ENCODE results near the gene ZBTB9.

Gene ZBTB9, protein sequence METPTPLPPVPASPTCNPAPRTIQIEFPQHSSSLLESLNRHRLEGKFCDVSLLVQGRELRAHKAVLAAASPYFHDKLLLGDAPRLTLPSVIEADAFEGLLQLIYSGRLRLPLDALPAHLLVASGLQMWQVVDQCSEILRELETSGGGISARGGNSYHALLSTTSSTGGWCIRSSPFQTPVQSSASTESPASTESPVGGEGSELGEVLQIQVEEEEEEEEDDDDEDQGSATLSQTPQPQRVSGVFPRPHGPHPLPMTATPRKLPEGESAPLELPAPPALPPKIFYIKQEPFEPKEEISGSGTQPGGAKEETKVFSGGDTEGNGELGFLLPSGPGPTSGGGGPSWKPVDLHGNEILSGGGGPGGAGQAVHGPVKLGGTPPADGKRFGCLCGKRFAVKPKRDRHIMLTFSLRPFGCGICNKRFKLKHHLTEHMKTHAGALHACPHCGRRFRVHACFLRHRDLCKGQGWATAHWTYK

DNA sequence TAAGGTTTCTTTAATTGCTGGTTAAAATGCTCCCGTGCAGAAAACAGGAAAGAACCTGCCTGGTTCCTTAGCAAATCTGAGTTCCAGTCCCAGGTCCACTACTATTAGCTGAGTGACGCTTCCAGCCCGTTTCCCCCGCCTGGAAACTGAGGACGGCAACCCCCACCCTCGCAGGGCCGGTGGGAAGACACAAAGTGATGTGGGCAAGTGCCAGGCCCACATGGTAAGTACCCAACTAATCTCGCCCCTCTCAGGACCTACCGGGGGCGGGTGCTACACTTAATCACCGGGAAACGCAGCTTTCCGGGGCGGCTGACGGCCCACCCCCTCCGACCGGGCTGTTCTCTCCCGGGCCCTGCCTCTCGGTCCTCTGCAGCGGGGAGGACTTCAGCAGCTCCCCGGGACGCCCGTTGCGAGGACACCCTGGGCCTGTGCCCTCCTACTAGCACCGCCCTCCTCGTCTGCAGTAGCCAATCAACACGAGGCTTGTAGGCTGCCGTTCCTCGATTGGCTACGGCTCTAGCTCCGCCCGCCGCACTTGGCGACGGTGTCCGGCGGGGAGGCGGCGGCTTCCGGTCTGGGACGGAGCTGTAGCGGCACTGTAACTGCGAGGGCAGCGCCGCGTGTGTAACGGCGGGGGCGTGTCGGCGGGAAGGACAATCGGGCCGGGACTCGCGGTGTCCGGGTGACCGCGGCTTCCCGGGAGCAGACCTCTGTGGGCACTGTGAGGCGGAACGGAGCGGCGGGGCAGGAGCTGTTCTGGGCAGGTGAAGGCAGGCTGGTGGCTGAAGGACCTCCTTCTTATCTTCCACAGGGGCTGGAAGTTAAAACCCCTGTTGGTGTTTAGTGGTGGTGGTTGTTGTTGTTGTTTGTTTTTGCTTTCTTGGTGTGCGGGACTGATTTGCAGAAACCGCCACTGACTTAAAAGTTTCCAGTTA, at the start of gene ZBTB9:
Gene ZBTB9 (plus strand): TSS at position 568 of the 938 bp plus-strand sequence. CDS start 525 bp downstream, outside the sequence.
- in situ Hi-C loops (cut with MboI; ENCODE audit: low sequenced_read_pairs), result no loop called here

DNA sequence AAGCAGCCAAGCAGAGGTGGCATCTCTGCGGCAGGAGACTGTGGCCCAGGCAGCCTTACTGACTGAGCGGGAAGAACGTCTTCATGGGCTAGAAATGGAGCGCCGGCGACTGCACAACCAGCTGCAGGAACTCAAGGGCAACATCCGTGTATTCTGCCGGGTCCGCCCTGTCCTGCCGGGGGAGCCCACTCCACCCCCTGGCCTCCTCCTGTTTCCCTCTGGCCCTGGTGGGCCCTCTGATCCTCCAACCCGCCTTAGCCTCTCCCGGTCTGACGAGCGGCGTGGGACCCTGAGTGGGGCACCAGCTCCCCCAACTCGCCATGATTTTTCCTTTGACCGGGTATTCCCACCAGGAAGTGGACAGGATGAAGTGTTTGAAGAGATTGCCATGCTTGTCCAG, 49.5 kb upstream of the ZBTB9 start:
- in situ Hi-C loops (cut with MboI; ENCODE audit: low sequenced_read_pairs), result no loop called here

DNA sequence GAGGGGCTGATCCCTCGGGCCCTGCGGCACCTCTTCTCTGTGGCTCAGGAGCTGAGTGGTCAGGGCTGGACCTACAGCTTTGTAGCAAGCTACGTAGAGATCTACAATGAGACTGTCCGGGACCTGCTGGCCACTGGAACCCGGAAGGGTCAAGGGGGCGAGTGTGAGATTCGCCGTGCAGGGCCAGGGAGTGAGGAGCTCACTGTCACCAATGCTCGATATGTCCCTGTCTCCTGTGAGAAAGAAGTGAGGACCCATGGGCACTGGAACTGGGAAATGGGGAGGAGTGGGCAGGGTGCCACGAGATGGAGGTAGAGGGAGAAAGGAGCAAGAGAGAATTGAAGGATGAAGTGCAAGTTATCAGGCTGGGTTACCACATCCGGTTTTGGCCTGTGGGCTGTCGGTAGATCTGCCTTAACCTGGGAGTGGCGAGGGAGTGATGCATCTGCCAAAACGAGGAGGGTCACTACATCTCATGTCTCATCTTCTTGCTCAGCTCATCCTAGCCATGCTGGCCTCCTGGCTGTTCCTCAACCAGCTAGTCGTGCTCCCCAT, 48.9 kb upstream of the ZBTB9 start:
- in situ Hi-C loops (cut with MboI; ENCODE audit: low sequenced_read_pairs), result no loop called here

DNA sequence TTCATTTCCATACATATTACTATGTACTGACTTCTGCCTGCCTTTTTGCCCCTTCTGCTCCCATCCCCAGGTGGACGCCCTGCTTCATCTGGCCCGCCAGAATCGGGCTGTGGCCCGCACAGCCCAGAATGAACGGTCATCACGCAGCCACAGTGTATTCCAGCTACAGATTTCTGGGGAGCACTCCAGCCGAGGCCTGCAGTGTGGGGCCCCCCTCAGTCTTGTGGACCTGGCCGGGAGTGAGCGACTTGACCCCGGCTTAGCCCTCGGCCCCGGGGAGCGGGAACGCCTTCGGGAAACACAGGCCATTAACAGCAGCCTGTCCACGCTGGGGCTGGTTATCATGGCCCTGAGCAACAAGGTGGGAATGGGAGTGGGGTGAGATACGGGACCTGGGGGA, 48.2 kb upstream of the ZBTB9 start:
- in situ Hi-C loops (cut with MboI; ENCODE audit: low sequenced_read_pairs), result no loop called here

DNA sequence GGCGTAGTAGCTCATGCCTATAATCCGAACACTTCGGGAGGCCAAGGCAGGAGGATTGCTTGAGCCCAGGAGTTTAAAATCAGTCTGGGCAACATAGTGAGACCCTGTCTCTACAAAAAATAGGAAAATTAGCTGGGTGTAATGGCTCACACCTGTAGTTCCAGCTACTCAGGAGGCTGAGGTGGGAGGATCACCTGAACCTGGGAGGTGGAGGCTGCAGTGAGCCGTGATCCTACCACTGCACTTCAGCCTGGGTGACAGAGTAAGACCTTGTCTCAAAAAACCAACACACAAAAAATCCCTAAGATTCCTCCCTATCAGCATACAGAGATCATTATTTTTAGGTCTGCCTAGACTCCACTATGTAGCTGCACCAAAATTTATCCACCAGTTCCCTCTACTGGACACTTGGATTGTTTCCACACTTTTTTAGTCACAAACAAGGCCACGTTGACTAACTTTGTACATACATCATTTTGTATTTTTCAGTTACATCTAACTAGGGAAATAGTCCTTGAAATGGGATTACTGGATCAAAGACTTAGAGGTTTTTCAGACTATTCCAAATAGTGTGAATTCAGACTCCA, 47.2 kb upstream of the ZBTB9 start:
- in situ Hi-C loops (cut with MboI; ENCODE audit: low sequenced_read_pairs), result no loop called here

DNA sequence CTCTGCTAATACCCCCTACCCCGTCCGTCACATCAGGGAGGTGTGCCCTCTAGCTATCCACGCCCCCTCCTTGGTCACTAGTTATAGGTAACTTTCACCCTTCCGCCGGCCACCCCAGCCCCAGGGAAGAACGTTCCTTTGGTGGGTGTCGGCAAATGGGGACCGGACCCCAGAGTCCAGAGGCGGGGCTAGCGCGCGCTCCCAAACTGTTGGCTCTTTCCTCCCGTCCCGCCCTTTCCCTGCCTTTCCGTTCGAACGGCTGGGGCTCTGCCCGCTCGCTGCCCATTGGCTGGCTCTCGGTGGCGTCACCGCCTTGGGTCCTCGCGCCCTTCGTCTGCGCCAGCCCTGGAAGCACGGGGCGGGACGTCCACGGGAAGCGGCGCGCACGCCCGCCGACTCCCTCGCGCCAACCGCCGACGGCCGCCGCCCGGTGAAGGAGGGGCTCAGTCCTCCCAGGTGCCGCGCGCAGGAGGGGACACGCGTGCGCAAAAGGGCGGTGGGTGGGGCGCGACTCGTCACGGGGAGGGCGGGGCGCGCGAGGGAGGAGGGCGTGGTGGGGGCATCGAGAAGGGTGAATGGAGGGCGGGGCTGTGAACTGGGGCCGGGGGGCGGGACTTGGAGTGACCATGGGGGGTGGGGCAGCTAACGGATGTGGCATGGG, 44.2 kb upstream of the ZBTB9 start:
- in situ Hi-C loops (cut with MboI; ENCODE audit: low sequenced_read_pairs), result no loop called here

DNA sequence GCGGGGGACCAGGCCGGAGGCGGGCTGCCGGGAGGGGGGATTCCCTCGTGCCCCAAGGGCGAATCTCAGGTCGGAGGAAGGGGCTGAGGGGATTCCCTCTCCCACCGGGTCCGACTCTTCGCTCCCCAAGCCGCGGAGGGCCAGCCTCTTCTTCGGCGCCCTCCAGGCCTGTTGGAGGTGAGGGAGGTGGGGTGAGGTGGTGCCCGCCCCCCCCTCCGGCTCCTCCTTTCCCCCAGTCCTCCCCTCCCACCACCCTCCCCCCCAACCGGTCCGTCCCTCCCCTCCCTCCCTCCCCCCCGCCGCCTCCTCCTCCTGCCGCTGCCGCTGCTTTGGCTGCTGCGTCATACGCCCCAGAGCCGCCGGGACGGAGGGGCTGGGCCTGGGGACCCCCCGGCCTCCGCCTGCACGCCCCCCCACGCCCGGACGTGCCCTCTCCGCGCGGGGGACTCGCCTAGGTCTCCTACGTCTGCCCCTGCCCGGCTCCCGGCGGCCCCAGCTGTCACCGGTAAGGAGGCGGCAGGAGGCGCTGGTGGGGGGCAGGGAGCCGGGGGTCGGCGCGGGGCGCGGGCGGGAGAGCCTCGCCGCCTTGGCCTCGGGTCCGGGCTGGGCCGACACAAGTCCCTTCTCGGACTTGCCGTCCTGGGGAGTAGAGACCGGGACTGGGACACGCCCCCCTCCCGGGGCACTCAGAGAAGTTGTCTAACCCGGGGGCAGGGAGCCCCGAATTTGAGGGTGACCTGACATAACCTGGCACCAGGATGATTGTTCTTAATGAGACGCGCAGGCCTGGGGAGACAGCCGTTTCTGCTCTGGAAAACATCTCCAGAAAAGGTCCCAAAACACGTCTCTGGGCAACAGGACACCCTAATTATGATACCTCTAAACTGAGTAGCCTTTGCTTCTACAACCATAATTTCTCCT, 43.4 kb upstream of the ZBTB9 start, which contains the start of gene PHF1:
Gene PHF1 (plus strand): TSS at position 304 of the 921 bp plus-strand sequence. CDS start 1,250 bp downstream, outside the sequence.
- in situ Hi-C loops (cut with MboI; ENCODE audit: low sequenced_read_pairs), result no loop called here

DNA sequence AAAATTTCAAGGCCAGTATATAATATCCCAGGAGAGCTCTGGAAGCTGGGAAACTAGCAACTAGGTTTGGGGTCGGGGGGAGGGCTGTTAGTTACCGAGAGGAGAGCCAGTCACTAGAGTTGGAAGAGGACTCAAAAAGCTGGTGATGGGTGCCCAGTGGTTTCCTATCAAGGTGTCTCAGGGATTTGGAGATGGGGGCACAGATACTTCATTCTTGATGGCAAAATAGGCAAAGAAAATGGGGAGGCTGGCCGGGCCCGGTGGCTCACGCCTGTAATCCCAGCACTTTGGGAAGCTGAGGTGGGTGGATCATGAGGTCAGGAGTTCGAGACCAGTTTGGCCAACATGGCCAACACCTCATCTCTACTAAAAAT, 42.8 kb upstream of the ZBTB9 start:
- in situ Hi-C loops (cut with MboI; ENCODE audit: low sequenced_read_pairs), result no loop called here

DNA sequence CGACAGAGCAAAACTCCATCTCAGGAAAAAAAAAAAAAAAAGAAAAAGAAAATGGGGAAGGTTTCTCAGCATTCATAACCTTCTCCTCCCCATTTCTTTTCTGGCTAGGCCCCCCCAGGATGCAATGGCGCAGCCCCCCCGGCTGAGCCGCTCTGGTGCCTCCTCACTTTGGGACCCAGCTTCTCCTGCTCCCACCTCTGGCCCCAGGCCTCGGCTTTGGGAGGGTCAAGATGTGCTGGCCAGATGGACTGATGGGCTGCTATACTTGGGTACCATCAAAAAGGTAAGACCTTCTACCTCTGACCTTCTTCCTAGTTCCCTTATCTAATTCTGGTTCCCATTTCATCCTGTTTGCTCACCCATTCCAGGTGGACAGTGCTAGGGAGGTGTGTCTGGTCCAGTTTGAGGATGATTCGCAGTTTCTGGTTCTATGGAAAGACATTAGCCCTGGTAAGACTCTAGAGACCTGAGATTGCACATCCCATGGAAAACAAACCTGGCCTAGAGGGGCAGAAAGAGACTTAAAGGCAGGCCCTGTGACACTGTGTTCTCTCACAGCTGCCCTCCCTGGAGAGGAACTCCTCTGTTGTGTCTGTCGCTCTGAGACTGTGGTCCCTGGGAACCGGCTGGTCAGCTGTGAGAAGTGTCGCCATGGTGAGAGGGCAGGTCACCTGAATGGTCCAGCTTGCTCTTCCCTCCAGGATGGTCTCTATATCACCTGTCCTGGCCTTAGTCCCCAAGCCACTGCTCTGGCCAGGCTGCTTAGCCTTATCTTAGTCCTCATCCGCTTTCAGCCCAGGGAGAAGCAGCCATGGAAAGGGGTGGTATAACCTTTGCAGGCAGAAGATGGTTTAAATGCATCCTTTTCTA, 42.0 kb upstream of the ZBTB9 start:
- in situ Hi-C loops (cut with MboI; ENCODE audit: low sequenced_read_pairs), result no loop called here

DNA sequence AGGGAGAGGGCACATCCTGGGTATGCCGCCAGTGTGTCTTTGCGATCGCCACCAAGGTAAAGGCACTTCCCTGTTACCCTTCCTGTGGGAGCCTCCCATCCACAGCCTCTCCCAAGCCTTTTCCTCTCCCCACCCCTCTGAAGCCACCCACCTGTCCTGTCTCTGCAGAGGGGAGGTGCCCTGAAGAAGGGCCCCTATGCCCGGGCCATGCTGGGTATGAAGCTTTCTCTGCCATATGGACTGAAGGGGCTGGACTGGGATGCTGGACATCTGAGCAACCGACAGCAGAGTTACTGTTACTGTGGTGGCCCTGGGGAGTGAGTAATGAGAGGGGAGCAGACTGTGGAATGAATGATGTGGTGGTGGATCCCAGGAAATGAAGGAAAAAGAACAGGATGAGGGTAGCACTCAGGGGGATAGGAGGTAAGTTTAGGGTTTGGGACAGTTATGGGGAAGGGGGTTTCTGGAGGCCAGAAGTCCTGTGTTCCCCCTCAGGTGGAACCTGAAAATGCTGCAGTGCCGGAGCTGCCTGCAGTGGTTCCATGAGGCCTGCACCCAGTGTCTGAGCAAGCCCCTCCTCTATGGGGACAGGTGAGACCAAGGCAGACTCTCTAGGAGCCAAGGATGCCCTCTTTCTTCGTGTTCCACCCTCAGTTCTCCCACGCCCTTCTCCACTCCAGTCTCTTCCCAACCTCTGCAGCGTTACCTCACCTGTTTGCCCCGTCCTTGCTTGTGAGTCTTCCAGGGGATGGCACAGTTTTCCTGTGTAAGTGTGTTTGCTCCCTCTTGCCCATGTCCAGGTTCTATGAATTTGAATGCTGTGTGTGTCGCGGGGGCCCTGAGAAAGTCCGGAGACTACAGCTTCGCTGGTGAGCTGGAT, 40.9 kb upstream of the ZBTB9 start:
- in situ Hi-C loops (cut with MboI; ENCODE audit: low sequenced_read_pairs), result no loop called here

DNA sequence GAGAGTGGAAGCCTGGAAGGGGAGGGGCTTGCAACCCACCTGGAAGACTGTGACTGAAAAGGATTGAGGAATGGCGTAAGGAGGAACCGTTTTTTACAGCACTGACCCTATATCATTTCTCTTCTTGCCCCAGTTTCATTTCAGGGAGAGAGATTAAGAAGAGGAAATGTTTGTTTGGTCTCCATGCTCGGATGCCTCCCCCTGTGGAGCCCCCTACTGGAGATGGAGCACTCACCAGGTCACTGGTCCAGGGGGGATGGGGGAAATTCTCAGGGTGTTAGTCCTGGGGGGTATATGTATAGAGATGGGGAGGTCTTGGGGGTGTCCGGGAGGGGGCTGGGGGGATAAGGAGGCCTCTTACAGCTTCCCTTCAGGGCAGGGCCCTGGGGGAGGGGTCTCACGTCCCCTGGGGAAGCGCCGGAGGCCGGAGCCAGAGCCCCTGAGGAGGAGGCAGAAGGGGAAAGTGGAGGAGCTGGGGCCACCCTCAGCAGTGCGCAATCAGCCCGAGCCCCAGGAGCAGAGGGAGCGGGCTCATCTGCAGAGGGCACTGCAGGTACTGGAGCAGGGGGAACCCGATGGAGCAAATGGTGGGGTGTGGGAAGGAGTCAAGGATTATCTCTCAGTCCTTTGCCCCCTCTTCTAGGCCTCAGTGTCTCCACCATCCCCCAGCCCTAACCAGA, 39.6 kb upstream of the ZBTB9 start:
- in situ Hi-C loops (cut with MboI; ENCODE audit: low sequenced_read_pairs), result no loop called here

DNA sequence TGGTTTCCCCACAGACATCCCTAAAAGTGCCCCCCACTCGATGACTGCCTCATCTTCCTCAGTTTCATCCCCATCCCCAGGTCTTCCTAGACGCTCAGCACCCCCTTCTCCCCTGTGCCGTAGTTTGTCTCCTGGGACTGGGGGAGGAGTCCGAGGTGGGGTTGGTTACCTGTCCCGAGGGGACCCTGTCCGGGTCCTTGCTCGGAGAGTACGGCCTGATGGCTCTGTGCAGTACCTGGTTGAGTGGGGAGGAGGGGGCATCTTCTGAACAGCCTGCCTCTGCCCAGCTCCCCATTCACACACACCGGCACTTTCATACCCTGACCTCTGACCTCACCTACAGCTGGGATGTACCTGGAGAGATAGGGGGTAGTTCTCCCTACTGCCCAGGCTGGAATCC, 38.5 kb upstream of the ZBTB9 start:
- in situ Hi-C loops (cut with MboI; ENCODE audit: low sequenced_read_pairs), result no loop called here

DNA sequence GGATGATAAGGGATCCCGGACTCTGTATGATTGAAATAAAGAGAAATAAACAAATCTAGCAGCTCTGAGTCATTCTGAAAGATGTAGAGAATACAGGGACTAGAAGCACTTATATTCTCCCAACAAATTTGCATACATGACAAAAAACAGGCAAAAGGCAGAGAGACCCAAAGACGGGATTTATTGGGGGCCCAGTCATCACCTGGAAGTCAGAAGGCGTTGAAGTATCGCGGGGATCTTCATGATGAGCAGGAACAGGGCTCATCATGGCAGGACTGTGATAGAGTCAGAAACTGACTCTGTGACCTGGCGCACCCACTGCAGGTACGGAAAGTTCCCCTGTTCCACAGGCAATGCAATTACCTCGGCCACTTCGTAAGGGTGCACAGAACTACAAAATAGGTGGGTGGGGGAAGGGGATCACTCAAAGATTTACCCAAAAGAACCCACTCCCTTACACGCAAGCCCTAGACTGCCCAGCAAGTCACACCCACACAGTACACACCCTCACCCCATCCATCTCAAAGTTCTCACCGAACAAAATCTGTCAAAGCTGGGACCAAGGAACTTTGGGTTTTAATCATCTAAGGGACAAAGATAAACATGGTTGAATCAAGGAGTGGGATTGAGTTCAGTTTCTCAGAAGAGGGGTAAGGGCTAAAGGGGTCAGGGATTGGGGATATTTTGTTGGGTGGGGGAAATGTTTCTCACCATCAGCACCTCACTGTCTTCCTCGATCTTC, 37.8 kb upstream of the ZBTB9 start:
- in situ Hi-C loops (cut with MboI; ENCODE audit: low sequenced_read_pairs), result no loop called here

DNA sequence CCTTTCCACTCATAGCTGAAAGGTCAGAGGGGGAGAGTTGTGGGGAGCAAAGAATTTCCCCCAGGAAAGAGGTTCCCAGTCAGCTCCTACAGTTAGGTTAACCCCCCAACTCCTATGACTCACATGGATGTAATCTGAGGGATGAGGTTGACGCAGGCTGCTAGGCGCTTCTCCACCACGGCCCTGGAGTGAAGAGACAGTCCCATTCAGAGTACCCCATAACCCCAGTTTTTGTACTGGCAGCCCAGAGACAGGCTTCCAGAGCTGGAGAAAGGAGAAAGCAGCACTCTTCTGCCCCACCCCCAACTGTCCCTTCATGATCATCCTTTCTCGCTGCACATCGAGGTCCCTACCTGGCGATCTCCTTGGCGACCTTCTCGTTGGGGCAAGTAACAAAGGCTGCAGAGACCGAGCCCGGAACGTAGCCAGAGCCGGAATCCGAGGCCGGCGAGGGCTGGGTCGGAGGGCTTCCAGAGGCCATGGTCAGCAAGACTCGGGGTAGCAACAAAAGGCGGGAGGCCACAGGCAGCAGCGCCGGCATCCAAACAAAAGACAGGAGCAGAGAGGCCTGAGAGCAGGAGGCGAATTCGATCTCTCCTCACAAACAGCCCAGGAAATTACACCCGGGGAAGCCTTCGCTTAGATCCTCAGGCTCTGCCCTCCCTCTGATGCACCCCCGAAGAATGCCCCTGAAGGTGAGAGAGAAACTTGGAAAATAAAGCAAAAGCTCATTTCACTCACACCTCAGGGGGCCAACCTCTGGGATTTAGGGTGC, 37.1 kb upstream of the ZBTB9 start:
- in situ Hi-C loops (cut with MboI; ENCODE audit: low sequenced_read_pairs), result no loop called here

DNA sequence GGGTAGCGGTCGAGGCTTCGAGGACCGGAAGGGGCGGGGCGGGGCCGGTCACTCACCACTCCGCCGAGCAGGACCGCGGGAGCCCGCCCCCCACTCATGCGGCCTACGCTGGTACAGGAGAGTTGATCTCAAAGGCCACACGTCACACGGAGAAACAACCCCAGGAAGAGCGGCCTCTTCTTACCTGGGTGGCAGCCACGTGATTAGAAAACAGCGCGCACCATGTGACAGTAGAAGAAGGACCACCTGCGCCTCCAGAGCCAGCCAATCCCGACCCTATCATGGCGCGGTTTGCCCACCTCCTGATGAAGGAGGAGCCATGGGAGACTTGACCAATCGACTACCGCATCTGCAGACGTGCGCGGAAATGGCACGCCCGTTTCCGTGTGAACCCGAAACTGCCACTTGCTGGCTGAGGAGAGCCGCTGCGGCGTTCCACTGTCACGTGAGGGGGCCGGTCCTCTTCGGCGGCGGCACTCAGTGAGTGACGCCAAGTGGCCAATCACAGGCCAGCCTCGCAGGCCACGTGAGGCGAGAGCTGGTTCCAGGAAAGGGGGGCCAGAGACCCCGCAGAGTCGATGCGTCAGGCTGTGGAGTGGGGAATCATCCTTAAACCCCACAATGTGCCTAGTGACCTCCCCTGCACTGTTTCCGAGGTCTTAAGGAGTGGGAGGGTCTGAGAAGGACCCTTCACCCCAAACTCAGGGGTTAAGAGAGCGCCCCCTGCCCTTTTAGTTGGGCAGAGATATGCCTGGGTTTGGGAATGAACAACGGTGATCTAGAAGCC, 36.3 kb upstream of the ZBTB9 start, which contains the start of gene CUTA:
Gene CUTA (minus strand): TSS at position 205 of the 787 bp plus-strand sequence. CDS start 107 bp downstream, at position 98.
- in situ Hi-C loops (cut with MboI; ENCODE audit: low sequenced_read_pairs), result no loop called here
